Measurements from ENCODE around the gene MYL6.
"Not testable (repeated sequence)": the region's sequence is repeated elsewhere in the genome, so short reads cannot be mapped to it uniquely, and the experiment has no call there.

The MYL6 gene

DNA sequence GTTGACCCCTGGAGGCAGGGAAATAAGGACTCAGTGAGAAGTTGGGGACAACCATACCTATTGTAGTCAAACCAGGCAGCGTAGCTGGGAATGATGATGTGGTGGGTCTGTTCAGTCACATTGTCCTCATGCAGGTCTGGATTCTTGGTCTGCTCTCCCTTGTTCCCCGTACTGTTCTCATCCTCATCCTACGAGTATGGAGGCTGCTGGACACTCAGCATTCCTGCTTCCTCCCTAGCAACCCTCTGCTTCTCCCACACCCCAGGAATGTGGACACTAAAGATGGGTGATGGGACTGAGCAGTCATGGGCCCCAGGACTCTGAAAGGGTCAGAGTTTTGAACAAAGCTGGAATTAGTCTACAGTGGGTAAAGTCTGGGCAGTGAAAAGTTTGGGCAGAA is 20.2 kb downstream of the MYL6 start:
- no peak for DNase-seq
- in situ Hi-C loops (cut with MboI; ENCODE audit: low pct_unique_long_range_greater_than_20kb, low sequenced_read_pairs): no loop called here

DNA sequence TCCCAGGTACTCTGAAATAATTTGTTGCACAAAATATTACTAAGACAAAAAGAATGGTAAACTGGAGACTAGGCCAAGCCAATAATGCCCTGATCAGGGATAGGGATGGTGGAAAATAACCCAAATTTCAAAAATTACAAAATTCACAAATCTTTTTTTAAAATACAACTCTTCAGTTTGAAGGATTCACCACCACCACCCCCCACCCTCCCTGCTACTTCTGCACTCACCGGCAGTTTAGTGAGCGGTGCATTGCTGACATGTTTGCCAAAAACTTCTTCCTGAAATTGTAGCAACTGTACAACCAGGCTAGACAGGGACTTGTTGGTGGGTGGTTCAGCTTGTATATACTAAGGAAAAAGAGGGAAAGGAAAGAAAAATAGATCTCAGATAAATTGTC is 28.8 kb downstream of the MYL6 start:
- in situ Hi-C loops (cut with MboI; ENCODE audit: low pct_unique_long_range_greater_than_20kb, low sequenced_read_pairs): no loop called here
- DNase-seq: no peak

DNA sequence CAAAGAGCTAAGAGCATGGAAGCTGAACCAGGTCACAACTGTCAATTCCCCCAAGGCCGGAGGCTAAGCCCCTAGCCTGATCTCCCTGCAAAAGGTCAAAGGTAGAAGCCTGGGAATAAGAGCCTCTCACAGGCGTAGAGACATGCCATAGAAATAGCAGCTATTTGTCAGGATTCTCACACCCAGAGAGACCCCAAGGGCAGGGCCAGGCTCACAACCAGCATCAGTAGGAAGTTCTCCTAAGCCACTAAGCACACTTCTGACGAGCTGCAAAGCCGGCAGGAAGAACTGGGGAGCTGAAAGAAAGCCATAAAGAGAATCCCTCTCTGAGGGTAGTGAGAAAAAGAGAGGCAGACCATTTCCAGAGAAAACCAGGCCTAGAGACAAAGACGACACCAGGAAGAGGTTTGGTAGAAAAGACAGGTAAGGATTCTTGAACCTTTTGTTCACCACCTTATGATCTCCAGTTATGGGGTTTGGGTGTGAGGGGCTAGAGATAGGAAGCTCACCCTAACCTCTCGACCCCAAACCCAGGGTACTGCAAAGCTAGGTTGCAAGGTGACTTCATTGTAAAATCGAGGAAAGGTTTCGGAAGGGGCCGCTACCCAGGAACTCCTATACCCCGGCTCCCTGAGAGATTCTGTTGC is 30.1 kb downstream of the MYL6 start:
- in situ Hi-C loops (cut with MboI; ENCODE audit: low pct_unique_long_range_greater_than_20kb, low sequenced_read_pairs): no loop called here
- DNase-seq: peak; percentile 27

DNA sequence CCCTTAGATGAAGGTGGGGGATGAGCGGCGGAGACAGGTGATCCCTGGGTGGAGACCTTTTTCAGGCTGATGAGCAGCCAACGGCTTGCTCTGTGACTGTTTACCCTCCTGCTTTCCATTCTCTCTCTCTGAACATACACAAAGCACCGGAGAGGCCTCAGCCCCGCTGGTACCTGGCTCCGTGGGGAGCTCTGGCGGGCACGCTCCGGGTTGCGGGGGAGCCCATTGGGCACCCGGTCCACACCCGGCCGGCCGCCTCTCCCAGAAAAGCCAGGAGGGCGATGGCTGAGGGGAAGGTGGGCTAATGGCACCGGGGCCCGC is 30.6 kb downstream of the MYL6 start:
- DNase-seq: peak; percentile 20
- in situ Hi-C loops (cut with MboI; ENCODE audit: low pct_unique_long_range_greater_than_20kb, low sequenced_read_pairs): no loop called here

DNA sequence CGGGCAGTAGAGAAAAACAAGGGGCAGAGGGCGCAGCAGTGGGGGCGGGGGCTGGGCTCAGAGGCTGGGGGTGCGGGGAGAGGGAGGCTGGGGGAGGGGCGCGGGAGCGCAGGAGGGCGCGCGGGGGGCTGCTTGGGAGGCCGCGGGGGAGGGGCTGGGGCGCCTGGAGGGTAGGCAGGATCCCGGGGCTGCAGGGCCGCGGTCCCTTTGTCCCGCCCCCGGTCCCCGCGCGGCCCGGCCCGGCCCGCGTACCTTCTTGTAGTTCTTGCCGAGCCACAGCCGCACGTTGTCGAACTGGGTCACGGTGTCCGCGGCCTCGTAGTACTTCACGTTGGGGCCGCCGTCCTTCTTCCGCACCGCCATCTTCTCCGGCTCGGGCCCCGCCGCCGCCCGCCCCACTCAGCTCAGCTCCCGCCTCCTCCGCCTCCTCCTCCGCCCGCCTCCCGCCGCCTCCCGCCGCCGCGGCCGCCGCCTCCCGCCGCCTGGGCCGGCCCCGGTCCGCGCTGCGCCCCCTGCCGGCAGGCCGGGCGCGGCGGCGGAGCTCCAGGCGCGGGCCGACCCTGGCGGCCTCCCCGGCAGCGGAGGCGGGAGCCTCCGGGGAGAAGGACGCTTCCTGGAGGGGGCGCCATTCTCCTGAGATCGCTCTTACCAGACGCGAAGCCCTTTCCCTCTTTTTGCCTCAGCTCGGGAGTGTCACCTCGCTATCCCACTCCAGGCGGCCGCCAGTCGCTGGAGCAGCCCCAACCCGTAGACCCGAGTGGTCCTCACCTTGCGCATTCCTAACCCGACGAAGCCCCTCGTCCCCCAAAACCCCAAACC is 31.1 kb downstream of the MYL6 start, which contains the start of gene SMARCC2:
SMARCC2 (minus strand) TSS at position 385 of the 819 bp plus-strand sequence; CDS start at position 363, 22 bp downstream.
- in situ Hi-C loops (cut with MboI; ENCODE audit: low pct_unique_long_range_greater_than_20kb, low sequenced_read_pairs): no loop called here
- DNase-seq: peak; percentile 85

DNA sequence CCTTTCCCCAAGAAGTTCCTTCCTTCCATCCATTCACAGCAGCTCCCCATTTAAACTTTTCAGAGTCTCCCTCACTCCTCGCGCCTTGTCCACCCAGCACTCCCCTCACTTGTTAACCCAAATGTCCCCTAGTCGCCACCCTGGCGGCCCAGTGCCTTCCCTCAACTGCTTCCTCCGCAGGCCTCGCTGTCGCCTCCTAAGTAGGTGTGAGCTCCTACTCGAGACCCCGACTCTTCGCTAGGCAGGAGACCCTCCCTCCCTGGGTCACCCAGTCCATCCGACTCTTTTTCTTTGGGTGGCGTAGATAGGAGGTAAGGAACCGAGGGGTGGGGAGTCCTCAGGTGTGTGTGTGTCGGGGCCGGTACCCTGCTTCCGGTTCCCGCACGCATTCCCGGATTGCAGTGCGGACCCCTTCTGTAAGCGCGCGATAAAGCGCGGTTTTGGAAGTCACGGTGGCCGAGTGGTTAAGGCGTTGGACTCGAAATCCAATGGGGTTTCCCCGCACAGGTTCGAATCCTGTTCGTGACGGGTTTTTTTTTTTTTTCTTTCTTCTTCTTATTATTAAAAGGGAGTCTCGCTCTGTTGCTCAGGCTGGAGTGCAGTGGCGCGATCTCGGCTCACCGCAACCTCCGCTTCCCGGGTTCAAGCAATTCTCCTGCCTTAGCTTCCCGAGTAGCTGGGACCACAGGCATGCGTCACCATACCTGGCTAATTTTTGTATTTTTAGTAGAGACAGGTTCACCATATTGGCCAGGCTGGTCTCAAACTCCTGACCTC is 31.9 kb downstream of the MYL6 start:
- peak; percentile 95 for DNase-seq
- in situ Hi-C loops (cut with MboI; ENCODE audit: low pct_unique_long_range_greater_than_20kb, low sequenced_read_pairs): no loop called here

DNA sequence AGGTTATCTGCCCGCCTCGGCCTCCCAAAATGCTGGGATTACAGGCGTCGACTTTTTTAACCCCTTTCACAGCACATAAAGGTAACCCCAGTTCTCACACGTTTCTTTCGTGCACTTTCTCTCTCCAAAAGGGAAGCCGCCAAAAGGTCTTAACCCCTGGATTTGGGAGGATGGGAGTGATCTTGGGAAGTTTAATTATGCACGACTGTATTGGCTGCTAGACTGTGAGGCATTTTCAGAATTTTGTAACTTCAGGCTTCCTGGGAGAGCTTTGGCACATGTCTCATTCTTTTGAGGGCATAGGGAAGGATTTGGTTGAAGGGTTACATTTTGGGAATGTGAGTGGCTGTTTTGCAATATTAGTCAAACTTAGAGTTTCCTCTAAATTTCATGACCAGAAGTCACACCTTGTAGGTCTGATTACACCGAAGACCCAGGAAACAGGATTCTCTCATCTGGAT is 32.6 kb downstream of the MYL6 start:
- in situ Hi-C loops (cut with MboI; ENCODE audit: low pct_unique_long_range_greater_than_20kb, low sequenced_read_pairs): no loop called here
- DNase-seq: peak; percentile 8

DNA sequence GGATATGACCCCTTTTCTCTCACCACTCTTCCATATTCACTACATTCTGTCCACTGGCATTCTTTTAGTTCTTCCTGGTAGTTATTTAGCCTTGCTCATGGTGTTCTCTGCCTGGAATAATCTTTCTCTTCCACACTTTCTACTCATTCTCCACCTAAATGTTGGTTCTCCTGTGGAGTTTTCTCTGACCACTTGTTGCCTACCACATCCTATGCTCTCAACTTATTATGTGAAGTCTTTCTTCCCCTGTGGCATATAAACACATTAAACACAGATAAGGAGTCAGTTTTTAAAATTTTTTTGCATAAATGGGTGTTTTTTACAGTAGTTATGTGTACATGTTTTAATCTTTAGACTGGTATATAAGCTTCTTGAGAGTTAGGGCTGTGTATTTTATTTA is 34.4 kb downstream of the MYL6 start:
- in situ Hi-C loops (cut with MboI; ENCODE audit: low pct_unique_long_range_greater_than_20kb, low sequenced_read_pairs): no loop called here
- no peak for DNase-seq

DNA sequence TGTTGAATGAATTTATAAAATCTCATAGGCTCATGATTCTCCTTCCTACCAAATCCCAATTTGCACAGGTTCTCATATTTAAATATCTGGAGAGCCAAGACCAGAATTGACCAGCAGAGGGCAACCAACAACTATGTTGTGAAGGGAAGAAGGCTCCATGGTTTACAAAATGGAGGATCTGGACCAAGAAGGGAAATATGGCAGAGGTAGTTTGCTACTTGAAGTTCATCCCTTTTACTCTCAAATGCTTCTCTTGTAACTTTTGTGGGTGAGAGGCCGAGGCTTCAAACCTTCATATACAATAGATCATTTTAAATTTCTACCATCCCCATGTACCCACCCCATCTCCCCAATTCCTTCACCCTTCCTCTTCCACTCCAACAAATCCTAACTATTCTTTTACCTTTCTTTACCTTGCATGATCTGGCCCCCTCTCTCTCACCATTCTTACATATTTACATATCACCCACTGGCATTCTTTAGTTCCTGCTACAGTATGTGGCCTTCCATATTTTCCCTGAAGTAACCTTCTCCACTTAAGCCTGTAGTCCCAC is 34.9 kb downstream of the MYL6 start:
- in situ Hi-C loops (cut with MboI; ENCODE audit: low pct_unique_long_range_greater_than_20kb, low sequenced_read_pairs): no loop called here

DNA sequence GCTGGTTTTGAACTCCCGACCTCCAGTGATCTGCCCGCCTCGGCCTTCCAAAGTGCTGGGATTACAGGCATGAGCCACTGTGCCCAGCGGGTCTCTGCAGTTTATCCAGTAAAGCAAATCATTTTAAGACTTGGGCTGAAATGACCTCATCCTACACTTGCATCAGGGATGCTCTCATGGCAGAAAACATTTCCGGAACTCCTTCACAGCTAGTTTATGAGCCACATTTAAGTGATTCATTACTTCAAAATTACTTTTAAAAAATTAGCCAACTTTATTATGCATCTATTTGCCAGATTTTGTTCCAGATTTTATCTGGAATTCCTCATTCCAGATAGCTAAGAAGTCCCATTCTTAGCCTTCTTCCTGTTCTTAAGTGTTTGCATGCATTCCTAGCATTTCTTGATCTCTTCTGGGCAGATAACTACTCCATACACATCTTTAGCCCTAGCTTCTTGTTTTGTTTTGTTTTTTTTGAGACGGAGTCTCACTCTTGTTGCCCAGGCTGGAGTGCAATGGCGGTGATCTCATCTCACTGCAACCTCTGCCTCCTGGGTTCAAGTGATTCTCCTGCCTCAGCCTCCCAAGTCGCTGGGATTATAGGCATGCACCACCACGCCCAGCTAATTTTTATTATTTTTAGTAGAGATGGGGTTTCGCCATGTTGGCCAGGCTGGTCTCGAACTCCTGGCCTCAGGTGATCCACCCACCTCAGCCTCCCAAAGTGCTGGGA is 38.8 kb downstream of the MYL6 start:
- in situ Hi-C loops (cut with MboI; ENCODE audit: low pct_unique_long_range_greater_than_20kb, low sequenced_read_pairs); DNase-seq: not testable (repeated sequence)

More for the DNA sequence above, 34.9 kb downstream of the MYL6 start:
- DNase-seq: peak; percentile 86

DNA sequence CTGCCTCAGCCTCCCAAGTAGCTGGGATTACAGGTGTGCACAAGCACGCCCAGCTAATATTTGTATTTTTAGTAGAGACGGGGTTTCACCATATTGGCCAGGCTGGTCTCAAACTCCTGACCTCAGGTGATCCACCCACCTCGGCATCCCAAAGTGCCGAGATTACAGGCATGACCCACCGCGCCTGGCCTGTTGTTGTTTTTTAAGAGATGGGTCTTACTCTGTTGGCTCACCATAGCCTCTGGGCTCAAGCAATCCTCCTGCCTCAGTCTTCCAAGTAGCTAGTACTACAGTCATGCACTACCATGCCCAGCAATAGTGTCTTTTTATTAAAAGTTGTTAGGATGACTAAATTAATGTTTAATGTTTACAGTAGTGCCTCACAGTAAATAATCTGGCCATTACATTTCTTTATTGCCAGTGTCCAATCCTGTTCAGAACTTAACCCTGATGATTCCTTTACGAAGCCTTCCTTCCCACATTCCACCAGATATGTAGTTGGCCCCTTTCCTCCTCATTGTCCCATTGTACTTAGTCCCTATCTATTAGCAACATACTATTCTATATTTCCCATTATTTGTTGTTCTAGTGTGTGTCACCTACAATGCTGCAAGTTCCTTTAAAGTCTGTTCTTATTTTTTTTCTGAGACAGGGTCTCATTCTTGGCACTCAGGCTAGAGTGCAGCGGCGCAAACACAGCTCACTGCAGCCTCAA is 39.9 kb downstream of the MYL6 start:
- no peak for DNase-seq
- in situ Hi-C loops (cut with MboI; ENCODE audit: low pct_unique_long_range_greater_than_20kb, low sequenced_read_pairs): no loop called here

DNA sequence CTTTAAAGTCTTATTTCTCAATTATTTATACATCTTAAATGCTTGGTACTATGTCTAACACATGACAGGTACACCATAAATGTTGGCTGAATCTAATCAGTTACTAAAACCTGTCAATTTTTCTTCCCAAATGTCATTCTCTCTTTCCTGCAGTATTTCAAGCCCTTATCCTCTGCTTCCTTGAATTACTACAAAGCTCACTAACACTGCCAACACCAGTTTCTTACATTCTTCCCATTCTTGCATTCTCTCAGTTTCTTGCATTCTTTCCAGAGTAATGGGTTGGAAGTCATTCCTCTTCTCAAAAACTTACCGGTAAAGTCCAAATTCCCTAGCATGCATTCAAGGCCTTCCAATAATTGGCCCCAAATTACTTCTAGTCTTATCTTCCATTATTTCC is 40.7 kb downstream of the MYL6 start:
- in situ Hi-C loops (cut with MboI; ENCODE audit: low pct_unique_long_range_greater_than_20kb, low sequenced_read_pairs): no loop called here
- DNase-seq: no peak

DNA sequence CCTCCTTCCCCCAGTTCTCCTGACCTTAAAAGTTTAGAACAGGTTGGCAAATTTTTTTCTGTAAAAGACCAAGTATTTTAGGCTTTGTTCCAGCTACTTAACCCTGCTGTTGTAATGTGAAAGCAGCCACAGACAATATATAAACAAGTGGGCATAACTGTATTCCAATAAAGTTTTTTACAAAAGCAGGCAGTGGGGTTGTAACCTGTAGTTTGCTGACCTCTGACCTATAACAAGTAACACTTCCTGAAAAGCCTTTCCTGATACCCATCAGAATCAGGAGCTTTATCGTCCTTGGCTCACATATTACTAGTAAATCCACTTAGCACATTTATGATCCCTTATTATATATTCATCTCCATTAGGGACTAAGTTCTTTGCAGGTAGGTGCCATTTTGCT is 44.2 kb downstream of the MYL6 start:
- no peak for DNase-seq
- in situ Hi-C loops (cut with MboI; ENCODE audit: low pct_unique_long_range_greater_than_20kb, low sequenced_read_pairs): no loop called here

DNA sequence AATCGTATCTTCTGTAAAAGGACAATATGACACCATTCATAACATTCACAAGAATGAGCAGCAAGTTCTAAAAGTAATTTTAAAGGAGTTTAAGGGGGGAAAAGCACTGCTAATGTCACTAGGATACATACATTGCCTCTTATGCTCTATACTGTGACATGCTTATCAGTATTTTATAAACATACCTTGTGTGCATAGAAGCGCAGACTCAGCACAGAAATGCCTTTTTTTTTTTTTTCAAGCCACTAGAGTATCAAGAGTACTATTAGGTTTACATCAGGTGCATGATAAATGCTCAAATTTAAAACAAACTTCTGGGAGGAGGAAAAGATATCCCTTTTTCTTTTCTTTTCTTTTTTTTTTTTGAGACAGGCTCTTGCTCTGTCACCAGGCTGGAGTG is 44.7 kb downstream of the MYL6 start:
- DNase-seq: no peak
- in situ Hi-C loops (cut with MboI; ENCODE audit: low pct_unique_long_range_greater_than_20kb, low sequenced_read_pairs): no loop called here

DNA sequence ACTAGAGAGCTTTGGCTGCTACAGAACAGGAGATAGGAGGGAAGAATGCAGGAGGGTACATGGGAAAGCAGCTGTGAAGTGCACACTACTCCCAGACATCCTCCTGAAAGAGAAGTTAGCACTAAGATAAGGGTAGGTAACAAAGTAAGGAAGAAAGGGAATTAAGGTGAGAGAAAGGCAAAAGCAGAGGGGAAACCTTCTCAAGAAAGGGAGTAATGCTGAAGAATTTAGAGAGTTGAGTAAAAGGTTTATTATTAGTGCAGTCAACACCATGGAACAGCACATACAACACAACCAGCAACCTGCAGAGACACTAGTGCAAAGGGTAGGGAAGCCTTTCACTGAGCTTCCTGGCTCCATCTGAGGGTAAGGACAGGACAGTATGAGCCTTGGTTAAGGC is 46.1 kb downstream of the MYL6 start:
- no peak for DNase-seq
- in situ Hi-C loops (cut with MboI; ENCODE audit: low pct_unique_long_range_greater_than_20kb, low sequenced_read_pairs): no loop called here

DNA sequence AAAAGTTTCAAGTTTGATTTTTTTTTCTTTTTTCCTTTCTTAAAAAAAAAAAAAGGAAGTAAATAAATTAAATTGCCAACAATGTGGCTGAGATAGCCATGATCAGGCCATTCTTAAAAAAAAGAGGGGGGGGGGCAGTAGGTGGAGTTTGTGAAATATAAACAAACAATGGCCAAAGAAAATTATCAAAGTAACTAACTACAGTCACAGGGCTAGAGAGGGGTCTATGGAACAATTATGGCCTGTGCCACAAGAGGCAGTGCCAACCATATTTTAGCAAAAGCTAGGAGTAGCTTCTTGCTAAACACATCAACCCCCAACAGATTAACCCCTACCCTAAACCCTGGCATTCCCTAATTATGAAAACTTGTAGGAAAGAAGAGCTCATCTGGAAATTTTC is 47.3 kb downstream of the MYL6 start:
- in situ Hi-C loops (cut with MboI; ENCODE audit: low pct_unique_long_range_greater_than_20kb, low sequenced_read_pairs): no loop called here
- peak; percentile 9 for DNase-seq

DNA sequence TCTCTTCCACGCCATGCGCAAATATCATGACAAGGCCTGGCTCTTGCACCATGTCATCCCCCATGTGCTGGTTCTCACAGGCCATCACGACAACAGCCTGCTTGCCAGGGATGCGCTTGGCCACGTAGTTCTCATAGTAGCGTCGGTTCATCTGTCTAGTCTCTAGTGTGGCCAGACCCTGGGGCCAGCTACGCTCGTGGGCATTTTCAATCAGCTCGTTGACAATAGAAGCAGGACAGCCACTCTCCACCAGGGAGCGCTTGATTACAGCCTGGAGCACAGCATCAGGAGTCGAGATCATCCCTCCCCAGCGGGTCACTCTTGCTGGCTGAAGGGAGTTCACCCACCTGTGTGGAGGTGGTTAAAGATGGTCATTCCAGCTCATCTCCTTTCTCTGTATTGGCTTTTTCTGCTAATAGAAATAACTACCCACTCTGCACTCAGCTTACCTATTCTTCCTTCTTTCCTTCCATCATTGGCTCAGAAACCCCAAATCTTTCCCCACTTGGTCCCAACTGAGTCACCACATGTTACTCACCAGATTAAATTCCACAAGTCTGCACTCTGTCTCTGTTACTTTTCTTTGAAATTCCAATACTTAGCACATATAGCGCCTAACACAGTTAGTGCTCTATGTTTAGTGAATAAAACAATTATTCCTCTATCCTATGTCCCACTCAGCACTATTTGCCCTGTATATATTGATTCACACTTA is 48.5 kb downstream of the MYL6 start:
- in situ Hi-C loops (cut with MboI; ENCODE audit: low pct_unique_long_range_greater_than_20kb, low sequenced_read_pairs): no loop called here
- peak; percentile 56 for DNase-seq

DNA sequence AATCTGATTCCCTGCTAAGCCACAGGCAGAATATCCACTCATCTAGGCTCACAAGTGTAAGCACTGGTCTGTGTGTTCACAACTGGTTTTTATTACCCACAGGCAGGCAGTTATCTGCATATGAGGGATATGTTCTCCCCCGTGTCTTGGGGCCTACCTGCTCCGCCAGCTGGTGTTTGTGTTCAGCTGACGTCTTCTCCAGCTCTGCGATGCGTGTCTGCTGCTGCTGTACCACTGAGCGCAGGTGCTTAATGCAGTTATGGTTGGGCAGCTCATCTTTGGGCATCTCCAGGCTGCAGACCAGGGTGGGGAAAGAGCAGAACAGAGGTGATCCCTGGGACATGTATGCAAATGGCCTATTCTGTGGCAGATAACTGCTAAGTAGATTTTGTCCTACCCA is 49.8 kb downstream of the MYL6 start:
- in situ Hi-C loops (cut with MboI; ENCODE audit: low pct_unique_long_range_greater_than_20kb, low sequenced_read_pairs): no loop called here
- DNase-seq: no peak

All from KBM-7 (cell line).